GM21737 (cell line): ENCODE results near the gene KIFBP.

Experiments
- ATAC-seq: cut with Tn5 transposase; IDR thresholded peaks from one replicate; pipeline ENCODE4 v1.9.1; 2021; ENCODE audit warnings: mild to moderate bottlenecking, moderate library complexity; ENCODE audit not compliant: unreplicated experiment

The KIFBP gene

GRCh38 chr10:69047111-69047832, 58.7 kb downstream of the KIFBP start:
- ATAC-seq: no peak

GRCh38 chr10:69048103-69048502, 59.5 kb downstream of the KIFBP start:
- ATAC-seq: no peak

- ATAC-seq: no peak
These were observed 61.0 kb downstream of the KIFBP start for GRCh38 chr10:69049566-69049961.

GRCh38 chr10:69051303-69051702, 62.7 kb downstream of the KIFBP start:
- ATAC-seq: no peak

GRCh38 chr10:69051710-69052487, 63.3 kb downstream of the KIFBP start:
- no peak for ATAC-seq

GRCh38 chr10:69052736-69053135, 64.1 kb downstream of the KIFBP start:
- ATAC-seq: no peak

GRCh38 chr10:69055241-69055640, 66.6 kb downstream of the KIFBP start:
- no peak for ATAC-seq

- no peak for ATAC-seq
These were observed 67.5 kb downstream of the KIFBP start for GRCh38 chr10:69056129-69056528.

- no peak for ATAC-seq
These were observed 68.1 kb downstream of the KIFBP start for GRCh38 chr10:69056536-69057260.

- ATAC-seq: no peak
These were observed 68.8 kb downstream of the KIFBP start for GRCh38 chr10:69057261-69057950.

GRCh38 chr10:69057951-69058297, 69.3 kb downstream of the KIFBP start:
- ATAC-seq: no peak

- no peak for ATAC-seq
These were observed 71.7 kb downstream of the KIFBP start for GRCh38 chr10:69060127-69060798.

GRCh38 chr10:69061305-69062161, 72.9 kb downstream of the KIFBP start:
- peak; percentile 48 for ATAC-seq

- no peak for ATAC-seq
These were observed 74.3 kb downstream of the KIFBP start for GRCh38 chr10:69062901-69063300.

- no peak for ATAC-seq
These were observed 76.2 kb downstream of the KIFBP start for GRCh38 chr10:69064762-69065328.

- peak; percentile 47 for ATAC-seq
These were observed 77.1 kb downstream of the KIFBP start for GRCh38 chr10:69065406-69066361.
